Neural cell (in vitro differentiated cells): ENCODE results near the gene PLK2.

Experiments
- CTCF ChIP-seq: fragments of 450-650 bp; IDR thresholded peaks from 2 replicates; pipeline ENCODE4 v1.5.1; 2014; ENCODE audit warnings: antibody characterized with exemption, mild to moderate bottlenecking, moderate library complexity; ENCODE audit not compliant: poor library complexity, severe bottlenecking
- MXI1 ChIP-seq: fragments of 450-650 bp; conservative IDR thresholded peaks from 2 replicates; pipeline ENCODE4 v1.6.1; 2014; ENCODE audit warnings: antibody characterized with exemption, mild to moderate bottlenecking; ENCODE audit not compliant: poor library complexity, severe bottlenecking
- POLR2AphosphoS5 ChIP-seq: IDR thresholded peaks from 2 replicates; pipeline ENCODE4 v1.6.1; 2012
- TAF1 ChIP-seq: IDR thresholded peaks from 2 replicates; pipeline ENCODE4 v1.6.1; 2012; ENCODE audit warnings: low read depth

- TF ChIP-seq POLR2AphosphoS5, result no peak
- no peak for TF ChIP-seq CTCF
- no peak for TF ChIP-seq TAF1
- TF ChIP-seq MXI1, result no peak
Observed at GRCh38 chr5:58491216-58491892, 31.5 kb upstream of the PLK2 start, which contains the start of gene GAPT.
